OCI-LY1 (cell line): ENCODE data around the gene ELOVL6.

Source experiments
- H2AFZ ChIP-seq: fragments of 200-600 bp; sonication (generic), shearing (Covaris generic); 2 replicates; pipeline ENCODE4 v1.6.0; 2014; ENCODE audit warnings: antibody characterized with exemption, mild to moderate bottlenecking, low read length
- H3F3A ChIP-seq: fragments of 200-600 bp; sonication (generic), shearing (Covaris generic); 2 replicates; pipeline ENCODE4 v1.6.0; 2014; ENCODE audit warnings: mild to moderate bottlenecking, antibody characterized with exemption, low read length, moderate library complexity; ENCODE audit not compliant: insufficient read depth
- H3K27ac ChIP-seq: fragments of 200-600 bp; sonication (generic); 2 replicates; pipeline ENCODE4 v1.5.1; 2014; ENCODE audit warnings: low read length, mixed run types, mild to moderate bottlenecking, low read depth; ENCODE audit not compliant: poor library complexity, severe bottlenecking
- H3K27me3 ChIP-seq: fragments of 200-600 bp; sonication (generic); 2 replicates; pipeline ENCODE4 v1.6.0; 2014; ENCODE audit warnings: antibody characterized with exemption, mild to moderate bottlenecking, low read length, moderate library complexity; ENCODE audit not compliant: insufficient read depth
- H3K36me3 ChIP-seq: fragments of 200-600 bp; sonication (generic); 2 replicates; pipeline ENCODE4 v1.6.1; 2014; ENCODE audit warnings: mild to moderate bottlenecking, antibody characterized with exemption, low read length, moderate library complexity, mixed read lengths; ENCODE audit not compliant: insufficient read depth
- H3K4me1 ChIP-seq: fragments of 200-600 bp; sonication (generic); 2 replicates; pipeline ENCODE4 v1.5.1; 2014; ENCODE audit warnings: mild to moderate bottlenecking, low read length, moderate library complexity; ENCODE audit not compliant: insufficient read depth, severe bottlenecking
- H3K4me2 ChIP-seq: fragments of 200-600 bp; sonication (generic), shearing (Covaris generic); 2 replicates; pipeline ENCODE4 v1.6.1; 2014; ENCODE audit warnings: low read length
- H3K4me3 ChIP-seq: fragments of 200-600 bp; sonication (generic); 2 replicates; pipeline ENCODE4 v1.5.1; 2014; ENCODE audit warnings: low read length, low read depth, mild to moderate bottlenecking, mixed read lengths; ENCODE audit not compliant: poor library complexity, severe bottlenecking
- H3K79me2 ChIP-seq: fragments of 200-600 bp; shearing (Covaris generic); 2 replicates; pipeline ENCODE4 v1.6.1; 2016; ENCODE audit warnings: mixed run types, low read length, mixed read lengths; ENCODE audit not compliant: insufficient read depth
- H3K9ac ChIP-seq: fragments of 200-600 bp; sonication (generic), shearing (Covaris generic); 2 replicates; pipeline ENCODE4 v1.6.1; 2014; ENCODE audit warnings: mild to moderate bottlenecking, low read length, mixed read lengths
- H3K9me2 ChIP-seq: fragments of 200-600 bp; sonication (generic), shearing (Covaris generic); 2 replicates; pipeline ENCODE4 v1.6.1; 2014; ENCODE audit warnings: low read depth, mild to moderate bottlenecking, low read length, mixed read lengths
- H3K9me3 ChIP-seq: fragments of 200-600 bp; shearing (Covaris generic); 2 replicates; pipeline ENCODE4 v1.6.1; 2014; ENCODE audit warnings: low read length, mixed read lengths
- H4K20me1 ChIP-seq: fragments of 200-600 bp; sonication (generic), shearing (Covaris generic); 2 replicates; pipeline ENCODE4 v1.6.0; 2016; ENCODE audit warnings: mild to moderate bottlenecking, low read length; ENCODE audit not compliant: insufficient read depth
- CTCF ChIP-seq: fragments of 200-600 bp; sonication (generic), shearing (Covaris generic); IDR thresholded peaks from 2 replicates; pipeline ENCODE4 v1.5.1; 2017; ENCODE audit warnings: mild to moderate bottlenecking, antibody characterized with exemption, low read length, moderate library complexity, mixed read lengths
- EZH2 ChIP-seq: fragments of 200-600 bp; sonication (generic), shearing (Covaris generic); IDR thresholded peaks from 2 replicates; pipeline ENCODE4 v1.8.0; 2017; ENCODE audit warnings: borderline replicate concordance, mixed run types, mild to moderate bottlenecking, antibody characterized with exemption, low read length, moderate library complexity, mixed read lengths

The ELOVL6 gene

GRCh38 chr4:110104661-110105060 is 93.8 kb downstream of the ELOVL6 start:
- Histone ChIP-seq H3K27me3 (no peaks in the 10 kb centered on the region), H3F3A (no peaks in the 10 kb centered on the region), H3K9ac (no peak overlapping the region), H2AFZ (no peak overlapping the region), H3K27ac (no peak overlapping the region), H3K4me3 (no peak overlapping the region), H3K4me1 (peaks cover 14% of the 10 kb centered on the region), H3K36me3 (peaks cover 37% of the 10 kb centered on the region), H4K20me1 (no peaks in the 10 kb centered on the region), H3K4me2 (no peak overlapping the region), H3K9me3 (no peaks in the 10 kb centered on the region), H3K79me2 (no peaks in the 10 kb centered on the region), H3K9me2 (no peaks in the 10 kb centered on the region)
- TF ChIP-seq EZH2 (no peak), CTCF (no peak)

- Histone ChIP-seq H2AFZ (no peak overlapping the region), H3K4me2 (no peak overlapping the region), H3K27me3 (no peaks in the 10 kb centered on the region), H4K20me1 (no peaks in the 10 kb centered on the region), H3F3A (no peaks in the 10 kb centered on the region), H3K27ac (no peak overlapping the region), H3K36me3 (peaks cover 23% of the 10 kb centered on the region), H3K4me1 (no peaks in the 10 kb centered on the region), H3K9ac (no peak overlapping the region), H3K9me2 (no peaks in the 10 kb centered on the region), H3K79me2 (no peaks in the 10 kb centered on the region), H3K4me3 (no peak overlapping the region), H3K9me3 (no peaks in the 10 kb centered on the region)
- TF ChIP-seq EZH2 (no peak), CTCF (no peak)
Measured at GRCh38 chr4:110099638-110100037, 98.8 kb downstream of the ELOVL6 start.

GRCh38 chr4:110096405-110096804 is 102.0 kb downstream of the ELOVL6 start:
- no peaks in the 10 kb centered on the region for H3K79me2 ChIP-seq
- H3K4me2 ChIP-seq = no peak overlapping the region
- no peak overlapping the region for H3K4me3 ChIP-seq
- H2AFZ ChIP-seq = no peak overlapping the region
- no peak overlapping the region for H3K9ac ChIP-seq
- no peaks in the 10 kb centered on the region for H4K20me1 ChIP-seq
- H3K4me1 ChIP-seq = peaks cover 8% of the 10 kb centered on the region
- no peaks in the 10 kb centered on the region for H3K9me3 ChIP-seq
- TF ChIP-seq EZH2 (no peak), CTCF (no peak)
- no peaks in the 10 kb centered on the region for H3K9me2 ChIP-seq
- H3K27me3 ChIP-seq = no peaks in the 10 kb centered on the region
- peaks cover 8% of the 10 kb centered on the region; the same call in 1 of the 2 replicates for H3K36me3 ChIP-seq
- H3F3A ChIP-seq = no peaks in the 10 kb centered on the region
- H3K27ac ChIP-seq = no peak overlapping the region
